Activated naive CD4-positive, alpha-beta T cell treated with anti-CD3 and anti-CD28 coated beads, Interleukin-2, amount 50 U/mL, for 24 hours (primary cell): ENCODE measurements around the gene NAV2.
"Not testable (repeated sequence)": the region's sequence is repeated elsewhere in the genome, so short reads cannot be mapped to it uniquely, and the experiment has no call there.

ENCODE experiments used
- H3K27ac Mint-ChIP-seq: one replicate; pipeline ENCODE4 v1.8.0; 2021; ENCODE audit warnings: mild to moderate bottlenecking, mixed read lengths
- H3K27me3 Mint-ChIP-seq: one replicate; pipeline ENCODE4 v1.8.0; 2021; ENCODE audit warnings: mixed read lengths
- H3K36me3 Mint-ChIP-seq: one replicate; pipeline ENCODE4 v1.8.0; 2021; ENCODE audit warnings: mixed read lengths
- H3K4me1 Mint-ChIP-seq: one replicate; pipeline ENCODE4 v1.8.0; 2021; ENCODE audit warnings: mixed read lengths
- H3K4me3 Mint-ChIP-seq: one replicate; pipeline ENCODE4 v1.8.0; 2021; ENCODE audit warnings: mild to moderate bottlenecking, mixed read lengths
- H3K9me3 Mint-ChIP-seq: one replicate; pipeline ENCODE4 v1.8.0; 2021; ENCODE audit warnings: mixed read lengths

Gene NAV2

DNA sequence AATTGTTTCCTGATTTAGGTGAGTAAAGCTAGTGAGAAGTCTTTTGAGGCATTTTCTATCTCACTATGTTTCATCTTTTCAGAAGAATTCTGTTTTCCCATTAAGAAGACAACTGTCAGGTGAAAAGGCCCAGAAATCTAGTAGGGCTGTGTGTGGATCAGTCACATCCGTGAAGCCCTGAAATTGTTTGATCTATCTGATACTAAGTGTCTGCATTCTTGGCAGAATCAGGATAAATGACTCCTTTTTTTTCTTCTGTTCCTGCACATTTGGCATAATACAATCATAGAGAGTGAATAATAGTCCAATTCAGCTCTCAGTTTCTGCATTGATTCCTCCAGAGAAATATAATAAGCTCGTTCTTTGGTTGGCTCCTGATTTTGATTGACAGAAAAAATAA is 208.3 kb downstream of the NAV2 start:
- H3K36me3 Mint-ChIP-seq, result no peaks in the 10 kb centered on the region
- no peak overlapping the region for H3K27ac Mint-ChIP-seq
- H3K27me3 Mint-ChIP-seq, result peaks cover 12% of the 10 kb centered on the region
- H3K9me3 Mint-ChIP-seq, result no peaks in the 10 kb centered on the region
- no peak overlapping the region for H3K4me3 Mint-ChIP-seq
- no peaks in the 10 kb centered on the region for H3K4me1 Mint-ChIP-seq

DNA sequence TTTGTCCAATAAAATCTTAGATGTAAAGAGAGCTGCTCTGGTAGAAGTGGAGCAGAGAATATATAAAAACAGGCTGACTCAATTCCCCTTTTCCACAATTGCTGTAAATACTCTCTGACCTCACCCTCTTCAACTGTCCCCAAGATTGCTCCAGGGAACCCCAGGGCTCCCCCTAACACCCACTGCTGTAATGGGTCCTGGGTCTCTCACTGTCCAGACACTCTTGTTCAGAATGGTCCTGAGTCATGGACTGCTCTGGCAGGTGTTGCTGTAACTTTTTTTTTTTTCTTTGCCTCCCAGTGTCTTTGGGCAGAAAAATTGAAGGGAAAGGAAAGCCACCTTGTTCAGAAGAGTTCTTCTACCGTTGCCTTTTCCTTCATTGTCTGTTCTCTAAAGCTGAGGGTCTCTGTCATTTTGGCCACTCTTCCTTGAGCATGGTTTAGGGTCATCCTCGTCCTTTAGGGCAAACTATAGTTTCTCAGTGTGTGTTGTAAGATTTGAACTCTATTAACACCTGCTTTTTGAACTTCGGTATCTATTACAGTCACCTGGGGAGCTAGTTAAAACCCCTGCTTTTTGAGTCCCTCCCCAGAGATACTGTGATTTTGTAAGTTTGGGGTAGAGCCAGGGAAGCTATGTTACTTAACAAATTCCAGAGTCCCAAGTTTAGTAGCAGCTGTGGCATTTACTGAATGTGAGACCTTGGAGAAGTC is 209.5 kb downstream of the NAV2 start:
- no peak overlapping the region for H3K4me3 Mint-ChIP-seq
- no peaks in the 10 kb centered on the region for H3K4me1 Mint-ChIP-seq
- H3K27me3 Mint-ChIP-seq, result peaks cover 14% of the 10 kb centered on the region
- H3K27ac Mint-ChIP-seq, result no peak overlapping the region
- no peaks in the 10 kb centered on the region for H3K9me3 Mint-ChIP-seq
- H3K36me3 Mint-ChIP-seq, result no peaks in the 10 kb centered on the region

DNA sequence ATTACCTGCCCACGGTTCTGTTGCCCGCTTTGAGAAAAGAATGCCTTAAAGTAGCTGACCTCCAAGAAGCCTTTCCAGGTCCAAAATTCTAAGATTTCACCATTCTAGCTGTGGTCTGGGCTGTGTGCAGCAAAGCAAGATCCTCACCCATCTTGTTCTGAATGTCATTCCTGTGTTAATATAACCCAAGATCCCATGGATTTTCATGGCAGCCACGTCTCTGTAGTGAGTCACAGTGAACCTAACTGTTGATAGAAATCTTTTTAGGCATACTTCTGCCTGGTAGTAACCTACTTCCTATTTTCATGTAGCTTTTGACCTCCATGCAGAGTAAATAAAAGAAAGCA is 210.0 kb downstream of the NAV2 start:
- H3K9me3 Mint-ChIP-seq, result no peaks in the 10 kb centered on the region
- no peaks in the 10 kb centered on the region for H3K4me1 Mint-ChIP-seq
- no peak overlapping the region for H3K27ac Mint-ChIP-seq
- peaks cover 12% of the 10 kb centered on the region for H3K27me3 Mint-ChIP-seq
- H3K4me3 Mint-ChIP-seq, result no peak overlapping the region
- H3K36me3 Mint-ChIP-seq, result no peaks in the 10 kb centered on the region

- H3K36me3 Mint-ChIP-seq, result no peaks in the 10 kb centered on the region
- H3K4me1 Mint-ChIP-seq, result no peaks in the 10 kb centered on the region
- H3K9me3 Mint-ChIP-seq, result no peaks in the 10 kb centered on the region
- H3K4me3 Mint-ChIP-seq, result no peak overlapping the region
- peaks cover 11% of the 10 kb centered on the region for H3K27me3 Mint-ChIP-seq
- no peak overlapping the region for H3K27ac Mint-ChIP-seq
These were observed 211.0 kb downstream of the NAV2 start for GRCh38 chr11:19923626-19924025.

GRCh38 chr11:19924311-19924710 is 211.7 kb downstream of the NAV2 start:
- Mint-ChIP-seq H3K27ac (no peak overlapping the region), H3K4me1 (no peaks in the 10 kb centered on the region), H3K27me3 (peaks cover 9% of the 10 kb centered on the region), H3K9me3 (no peaks in the 10 kb centered on the region), H3K36me3 (no peaks in the 10 kb centered on the region), H3K4me3 (no peak overlapping the region)

DNA sequence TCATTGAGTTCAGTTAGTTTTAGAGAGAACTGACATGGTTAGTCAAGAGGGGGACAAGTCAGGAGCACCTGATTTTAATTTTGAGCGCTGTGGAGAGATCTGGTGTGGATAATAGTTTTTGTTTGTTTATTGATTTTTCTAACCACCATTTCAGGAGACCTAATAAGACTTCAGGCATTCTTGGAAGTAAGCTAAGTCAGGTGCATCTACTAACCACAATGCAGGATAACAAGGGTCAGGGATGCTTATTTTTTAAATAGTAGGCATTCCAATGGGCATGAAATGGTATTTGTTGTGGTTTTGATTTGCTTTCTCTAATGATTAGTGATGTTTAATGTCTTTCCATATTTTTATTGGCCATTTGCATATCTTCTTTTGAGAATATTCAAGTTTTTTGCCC is 212.1 kb downstream of the NAV2 start:
- Mint-ChIP-seq H3K4me1 (no peaks in the 10 kb centered on the region), H3K36me3 (no peaks in the 10 kb centered on the region), H3K27me3 (peaks cover 9% of the 10 kb centered on the region), H3K9me3 (no peaks in the 10 kb centered on the region), H3K4me3 (no peak overlapping the region), H3K27ac (no peak overlapping the region)

DNA sequence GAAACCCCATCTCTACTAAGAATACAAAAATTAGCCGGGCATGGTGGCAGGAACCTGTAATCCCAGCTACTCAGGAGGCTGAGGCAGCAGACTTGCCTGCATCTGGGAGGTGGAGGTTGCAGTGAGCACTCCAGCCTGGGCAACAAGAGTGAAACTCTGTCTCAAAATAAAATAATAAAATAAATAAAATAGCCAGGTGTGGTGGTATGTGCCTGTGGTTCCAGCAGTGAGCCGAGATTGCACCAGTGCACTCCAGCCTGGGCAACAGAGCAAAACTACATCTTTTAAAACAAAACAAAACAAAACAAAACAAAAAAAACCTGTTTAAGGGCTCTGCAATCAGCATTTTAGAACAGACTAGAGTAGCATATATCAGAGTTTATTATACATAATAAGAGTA is 214.8 kb downstream of the NAV2 start:
- not testable (repeated sequence) for H3K4me1 Mint-ChIP-seq, H3K4me3 Mint-ChIP-seq, H3K36me3 Mint-ChIP-seq, H3K27me3 Mint-ChIP-seq, H3K9me3 Mint-ChIP-seq, H3K27ac Mint-ChIP-seq

GRCh38 chr11:19929147-19929546 is 216.5 kb downstream of the NAV2 start:
- Mint-ChIP-seq H3K9me3 (no peaks in the 10 kb centered on the region), H3K27me3 (peaks cover 10% of the 10 kb centered on the region), H3K4me1 (no peaks in the 10 kb centered on the region), H3K36me3 (no peaks in the 10 kb centered on the region), H3K4me3 (no peak overlapping the region), H3K27ac (no peak overlapping the region)

DNA sequence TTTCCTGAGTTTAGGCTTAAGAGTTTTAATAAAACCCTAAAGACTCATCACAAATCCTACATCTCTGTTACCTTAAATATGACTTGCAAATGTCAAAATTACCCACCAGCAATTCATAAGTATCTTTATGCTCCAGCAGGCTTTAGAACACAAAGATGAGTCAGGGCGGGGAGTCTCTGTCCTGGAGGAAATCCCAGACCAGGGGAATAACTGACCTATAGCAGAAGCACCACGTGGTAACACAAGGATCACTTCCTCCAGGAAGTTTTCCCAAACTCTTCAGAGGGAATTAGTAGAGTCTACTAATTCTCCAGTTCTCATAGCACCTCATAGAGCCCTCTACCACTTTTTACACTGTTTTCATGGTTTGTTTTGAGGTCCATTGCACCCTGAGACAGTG is 217.0 kb downstream of the NAV2 start:
- Mint-ChIP-seq H3K4me1 (no peaks in the 10 kb centered on the region), H3K36me3 (no peaks in the 10 kb centered on the region), H3K27ac (no peak overlapping the region)

GRCh38 chr11:19931141-19931770 is 218.6 kb downstream of the NAV2 start:
- Mint-ChIP-seq H3K36me3 (no peaks in the 10 kb centered on the region), H3K4me3 (no peak overlapping the region), H3K27ac (no peak overlapping the region), H3K9me3 (no peaks in the 10 kb centered on the region), H3K27me3 (peaks cover 5% of the 10 kb centered on the region), H3K4me1 (no peaks in the 10 kb centered on the region)

More for the DNA sequence above, 217.0 kb downstream of the NAV2 start:
- Mint-ChIP-seq H3K9me3 (no peaks in the 10 kb centered on the region), H3K4me3 (no peak overlapping the region), H3K27me3 (peaks cover 8% of the 10 kb centered on the region)

DNA sequence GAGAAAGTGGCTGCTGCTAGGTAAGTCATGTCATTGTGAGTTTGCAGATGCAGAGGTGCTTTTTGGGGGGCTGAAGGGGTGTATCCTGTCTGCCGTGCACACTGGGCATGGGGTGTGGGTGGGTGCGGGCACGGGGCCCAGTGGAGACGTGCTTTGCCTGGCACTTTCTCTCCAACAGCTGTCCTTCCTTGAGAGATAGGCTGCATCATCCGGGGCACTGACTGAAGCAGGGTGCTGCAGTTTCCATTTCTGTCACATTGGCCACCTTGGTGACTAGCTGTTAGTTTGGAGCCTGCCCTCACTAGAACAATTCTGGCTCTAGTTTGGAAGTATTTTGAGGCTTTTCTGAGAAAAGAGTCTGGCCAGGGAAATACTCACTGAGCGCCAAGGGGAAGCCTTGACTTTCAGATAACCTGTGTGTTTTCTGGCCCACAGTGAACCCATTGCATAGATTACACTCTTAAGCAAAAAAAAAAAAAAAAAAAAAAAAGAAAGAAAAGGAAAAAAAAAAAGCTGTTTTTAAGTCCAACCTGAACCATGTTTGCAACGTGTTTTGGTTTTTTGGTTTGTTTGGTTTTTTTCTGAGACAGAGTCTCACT is 219.2 kb downstream of the NAV2 start:
- no peaks in the 10 kb centered on the region for H3K9me3 Mint-ChIP-seq
- H3K4me1 Mint-ChIP-seq, result no peaks in the 10 kb centered on the region
- no peak overlapping the region for H3K4me3 Mint-ChIP-seq
- no peak overlapping the region for H3K27ac Mint-ChIP-seq
- H3K36me3 Mint-ChIP-seq, result no peaks in the 10 kb centered on the region
- H3K27me3 Mint-ChIP-seq, result peaks cover 5% of the 10 kb centered on the region

DNA sequence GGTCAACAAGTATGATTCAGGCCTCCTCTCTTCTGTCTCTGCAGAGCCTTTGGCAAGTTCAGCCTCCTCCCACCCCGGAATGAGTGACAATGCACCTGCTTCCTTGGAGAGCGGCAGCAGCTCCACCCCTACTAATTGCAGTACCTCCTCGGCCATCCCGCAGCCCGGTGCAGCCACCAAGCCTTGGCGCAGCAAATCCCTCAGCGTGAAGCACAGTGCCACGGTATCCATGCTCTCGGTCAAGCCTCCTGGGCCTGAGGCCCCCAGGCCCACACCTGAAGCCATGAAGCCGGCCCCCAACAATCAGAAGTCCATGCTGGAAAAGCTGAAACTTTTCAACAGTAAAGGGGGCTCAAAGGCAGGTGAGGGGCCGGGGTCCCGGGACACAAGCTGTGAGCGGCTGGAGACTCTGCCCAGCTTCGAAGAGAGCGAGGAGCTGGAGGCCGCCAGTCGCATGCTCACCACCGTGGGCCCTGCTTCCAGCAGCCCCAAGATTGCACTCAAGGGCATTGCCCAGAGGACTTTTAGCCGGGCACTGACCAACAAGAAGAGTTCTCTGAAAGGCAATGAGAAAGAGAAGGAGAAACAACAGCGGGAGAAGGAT is 220.6 kb downstream of the NAV2 start:
- no peaks in the 10 kb centered on the region for H3K9me3 Mint-ChIP-seq
- H3K36me3 Mint-ChIP-seq, result no peaks in the 10 kb centered on the region
- H3K27me3 Mint-ChIP-seq, result peaks cover 5% of the 10 kb centered on the region
- no peak overlapping the region for H3K4me3 Mint-ChIP-seq
- no peaks in the 10 kb centered on the region for H3K4me1 Mint-ChIP-seq
- no peak overlapping the region for H3K27ac Mint-ChIP-seq

DNA sequence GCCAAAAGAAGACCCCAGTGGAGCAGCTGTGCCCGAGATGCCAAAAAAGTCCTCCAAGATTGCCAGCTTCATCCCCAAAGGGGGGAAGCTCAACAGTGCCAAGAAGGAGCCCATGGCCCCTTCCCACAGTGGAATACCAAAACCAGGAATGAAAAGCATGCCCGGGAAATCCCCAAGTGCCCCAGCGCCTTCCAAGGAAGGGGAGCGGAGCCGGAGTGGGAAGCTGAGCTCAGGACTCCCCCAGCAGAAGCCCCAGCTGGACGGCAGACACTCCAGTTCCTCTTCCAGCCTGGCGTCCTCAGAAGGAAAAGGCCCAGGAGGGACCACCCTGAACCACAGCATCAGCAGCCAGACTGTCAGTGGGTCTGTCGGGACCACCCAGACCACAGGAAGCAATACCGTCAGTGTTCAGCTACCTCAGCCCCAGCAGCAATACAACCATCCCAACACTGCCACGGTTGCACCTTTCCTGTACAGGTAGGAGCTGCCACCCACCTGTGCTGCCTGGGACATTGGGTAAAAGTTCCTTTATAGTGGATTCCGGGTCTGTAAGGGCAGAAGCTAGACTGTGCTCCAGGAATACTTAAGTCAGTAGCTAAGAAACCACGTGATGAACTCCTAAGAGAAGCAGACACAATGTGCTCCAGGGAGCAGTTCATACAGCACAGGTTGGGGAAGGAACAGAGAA is 221.3 kb downstream of the NAV2 start:
- no peaks in the 10 kb centered on the region for H3K9me3 Mint-ChIP-seq
- no peaks in the 10 kb centered on the region for H3K4me1 Mint-ChIP-seq
- no peak overlapping the region for H3K27ac Mint-ChIP-seq
- H3K27me3 Mint-ChIP-seq, result peaks cover 4% of the 10 kb centered on the region
- H3K36me3 Mint-ChIP-seq, result no peaks in the 10 kb centered on the region
- H3K4me3 Mint-ChIP-seq, result no peak overlapping the region

- Mint-ChIP-seq H3K4me3 (no peak overlapping the region), H3K9me3 (no peaks in the 10 kb centered on the region), H3K36me3 (no peaks in the 10 kb centered on the region), H3K4me1 (no peaks in the 10 kb centered on the region), H3K27ac (no peak overlapping the region), H3K27me3 (peaks cover 4% of the 10 kb centered on the region)
These were observed 222.2 kb downstream of the NAV2 start for GRCh38 chr11:19934828-19935259.

- no peaks in the 10 kb centered on the region for H3K4me1 Mint-ChIP-seq
- H3K27me3 Mint-ChIP-seq, result peaks cover 4% of the 10 kb centered on the region
- no peak overlapping the region for H3K27ac Mint-ChIP-seq
- H3K4me3 Mint-ChIP-seq, result no peak overlapping the region
- H3K9me3 Mint-ChIP-seq, result no peaks in the 10 kb centered on the region
- H3K36me3 Mint-ChIP-seq, result no peaks in the 10 kb centered on the region
These were observed 222.9 kb downstream of the NAV2 start for GRCh38 chr11:19935507-19935906.

- Mint-ChIP-seq H3K4me1 (no peaks in the 10 kb centered on the region), H3K36me3 (no peaks in the 10 kb centered on the region), H3K9me3 (no peaks in the 10 kb centered on the region), H3K27me3 (peaks cover 1% of the 10 kb centered on the region), H3K27ac (no peak overlapping the region), H3K4me3 (no peak overlapping the region)
These were observed 223.8 kb downstream of the NAV2 start for GRCh38 chr11:19936461-19936860.
